SK-MEL-5 (cell line): ENCODE measurements around the gene MTIF3. TPM values are rescaled to one million over a fixed set of nuclear protein-coding genes. Genes with fewer than 3 reads are reported as not detected.

Source experiments
- DNase-seq: peaks from one replicate; pipeline ENCODE4 v3.0.0-alpha.2; 2016; ENCODE audit warnings: low read depth, low spot score
- in situ Hi-C: cut with HindIII; loops from 2 replicates; pipeline ENCODE4 v1.10.0; 2016; ENCODE audit warnings: low sequenced_read_pairs, high pct_unique_total_duplicates, low pct_unique_long_range_greater_than_20kb
- total RNA-seq: library from RNA; depleted of rRNA; stranded (reverse); fragments of >200 nt; shearing (Covaris generic); gene quantifications from 2 replicates; pipeline ENCODE4 v1.2.3, GENCODE V29; 2014

MTIF3 gene
- total RNA-seq, 1 experiment from 2014 or later = 70.2 TPM

GRCh38 chr13:27425918-27426630 lies 24.3 kb downstream of the MTIF3 start:
- DNase-seq = peak; percentile 83
- in situ Hi-C loops = no loop called here

GRCh38 chr13:27425158-27425917 lies 25.0 kb downstream of the MTIF3 start:
- in situ Hi-C loops = no loop called here
- DNase-seq = no peak

GRCh38 chr13:27424246-27425157 lies 25.9 kb downstream of the MTIF3 start, which contains the start of gene GTF3A:
Gene GTF3A, plus strand, starts transcription at chr13:27424619.
- in situ Hi-C loops = no loop called here

GRCh38 chr13:27423333-27423732 lies 27.0 kb downstream of the MTIF3 start:
- in situ Hi-C loops = no loop called here
- DNase-seq = no peak

More at GRCh38 chr13:27424246-27425157, 25.9 kb downstream of the MTIF3 start, which contains the start of gene GTF3A:
- peak; percentile 84 for DNase-seq

GRCh38 chr13:27421101-27421871 lies 29.1 kb downstream of the MTIF3 start:
- DNase-seq = peak; percentile 33
- in situ Hi-C loops = no loop called here

GRCh38 chr13:27419328-27419727 lies 31.0 kb downstream of the MTIF3 start:
- DNase-seq = peak; percentile 36
- in situ Hi-C loops = no loop called here

GRCh38 chr13:27415116-27415515 lies 35.2 kb downstream of the MTIF3 start:
- in situ Hi-C loops = no loop called here
- DNase-seq = no peak

GRCh38 chr13:27411341-27411740 lies 39.0 kb downstream of the MTIF3 start:
- in situ Hi-C loops = no loop called here
- DNase-seq = no peak

- in situ Hi-C loops = no loop called here
- DNase-seq = no peak
Observed at GRCh38 chr13:27409013-27409412, 41.4 kb downstream of the MTIF3 start.

GRCh38 chr13:27408074-27408473 lies 42.3 kb downstream of the MTIF3 start:
- in situ Hi-C loops = no loop called here
- no peak for DNase-seq

GRCh38 chr13:27406178-27406939 lies 44.0 kb downstream of the MTIF3 start:
- in situ Hi-C loops = no loop called here

GRCh38 chr13:27405546-27406134 lies 44.7 kb downstream of the MTIF3 start:
- in situ Hi-C loops = no loop called here

More at GRCh38 chr13:27406178-27406939, 44.0 kb downstream of the MTIF3 start:
- DNase-seq = peak; percentile 65

GRCh38 chr13:27404680-27405079 lies 45.7 kb downstream of the MTIF3 start:
- no peak for DNase-seq
- in situ Hi-C loops = no loop called here

More at GRCh38 chr13:27405546-27406134, 44.7 kb downstream of the MTIF3 start:
- peak; percentile 22 for DNase-seq

- no peak for DNase-seq
- in situ Hi-C loops = no loop called here
Observed at GRCh38 chr13:27403727-27404385, 46.5 kb downstream of the MTIF3 start.

- in situ Hi-C loops = no loop called here
- no peak for DNase-seq
Observed at GRCh38 chr13:27403203-27403678, 47.1 kb downstream of the MTIF3 start.
